ENCODE results near the gene TMEM25. TPM values are rescaled to one million over a fixed set of nuclear protein-coding genes. Genes with fewer than 3 reads are reported as not detected.

The TMEM25 gene
- total and polyA plus RNA-seq, 3 donors from 2014 or later, result 16.4 to 46.8 (median 33.1) TPM

GRCh38 chr11:118537409-118537980 lies 6.5 kb downstream of the TMEM25 start:
- WGBS, 2 donors, result 91 to 95% methylated on average over 6 of the region's 6 CpGs
- no peaks in the 10 kb centered on the region for H3K4me1 ChIP-seq
- no peaks in the 10 kb centered on the region for H3K9me3 ChIP-seq
- intact Hi-C loops (cut with DNase I; ENCODE audit: low total_unique reads), result no loop called here
- DNase-seq, result no peak
- no peaks in the 10 kb centered on the region for H3K36me3 ChIP-seq (ENCODE audit: low read depth, missing control alignments)
- no peak overlapping the region for H3K4me3 ChIP-seq
- no peaks in the 10 kb centered on the region for H3K27me3 ChIP-seq
- TF ChIP-seq CTCF (IDR thresholded peaks at IDR 0.05) (no peak), POLR2A (IDR thresholded peaks at IDR 0.05) (no peak)
- no peak overlapping the region for H3K27ac ChIP-seq

- H3K4me1 ChIP-seq, result no peaks in the 10 kb centered on the region
- no peak overlapping the region for H3K4me3 ChIP-seq
- no peak for DNase-seq
- H3K27me3 ChIP-seq, result no peaks in the 10 kb centered on the region
- no peaks in the 10 kb centered on the region for H3K9me3 ChIP-seq
- WGBS, 2 donors, result 93% methylated on average over 8 of the region's 8 CpGs
- intact Hi-C loops (cut with DNase I; ENCODE audit: low total_unique reads), result no loop called here
- H3K27ac ChIP-seq, result no peak overlapping the region
- no peaks in the 10 kb centered on the region for H3K36me3 ChIP-seq (ENCODE audit: low read depth, missing control alignments)
- TF ChIP-seq CTCF (IDR thresholded peaks at IDR 0.05) (no peak), POLR2A (IDR thresholded peaks at IDR 0.05) (no peak)
Measured at GRCh38 chr11:118544010-118544646, 13.1 kb downstream of the TMEM25 start.

- intact Hi-C loops (cut with DNase I; ENCODE audit: low total_unique reads), result no loop called here
- no peaks in the 10 kb centered on the region for H3K4me1 ChIP-seq
- DNase-seq, result no peak
- TF ChIP-seq POLR2A (IDR thresholded peaks at IDR 0.05) (no peak), CTCF (IDR thresholded peaks at IDR 0.05) (no peak)
- H3K27ac ChIP-seq, result no peak overlapping the region
- H3K27me3 ChIP-seq, result no peaks in the 10 kb centered on the region
- no peaks in the 10 kb centered on the region for H3K36me3 ChIP-seq (ENCODE audit: low read depth, missing control alignments)
- no peaks in the 10 kb centered on the region for H3K9me3 ChIP-seq
- 78 to 84% methylated on average over 3 of the region's 3 CpGs for WGBS, 2 donors
- H3K4me3 ChIP-seq, result no peak overlapping the region
Measured at GRCh38 chr11:118544647-118545010, 13.6 kb downstream of the TMEM25 start.

- Histone ChIP-seq H3K4me3 (no peak overlapping the region), H3K27me3 (no peaks in the 10 kb centered on the region), H3K36me3 (ENCODE audit: low read depth, missing control alignments) (no peaks in the 10 kb centered on the region), H3K27ac (no peak overlapping the region), H3K9me3 (no peaks in the 10 kb centered on the region), H3K4me1 (no peaks in the 10 kb centered on the region)
- WGBS, 2 donors, result 89 to 92% methylated on average over 5 of the region's 5 CpGs
- no peak for DNase-seq
- no peak for TF ChIP-seq POLR2A (IDR thresholded peaks at IDR 0.05)
- no peak for TF ChIP-seq CTCF (IDR thresholded peaks at IDR 0.05)
- intact Hi-C loops (cut with DNase I; ENCODE audit: low total_unique reads), result no loop called here
Measured at GRCh38 chr11:118545533-118545932, 14.5 kb downstream of the TMEM25 start.

GRCh38 chr11:118547132-118547531 lies 16.1 kb downstream of the TMEM25 start:
- no peak overlapping the region for H3K4me3 ChIP-seq
- no peak for TF ChIP-seq CTCF (IDR thresholded peaks at IDR 0.05)
- H3K36me3 ChIP-seq (ENCODE audit: low read depth, missing control alignments), result no peaks in the 10 kb centered on the region
- H3K9me3 ChIP-seq, result no peaks in the 10 kb centered on the region
- no peak overlapping the region for H3K27ac ChIP-seq
- 78% methylated on average over 2 of the region's 2 CpGs for WGBS, 2 donors
- intact Hi-C loops (cut with DNase I; ENCODE audit: low total_unique reads), result no loop called here
- H3K4me1 ChIP-seq, result no peaks in the 10 kb centered on the region
- DNase-seq, result no peak
- no peaks in the 10 kb centered on the region for H3K27me3 ChIP-seq

Measured in testis (tissue), 3 donors.